ENCODE measurements around the gene KREMEN1.

- TF ChIP-seq CTCF (conservative IDR thresholded peaks at IDR 0.05; ENCODE audit: low read depth, low read length) (no peak), EZH2 (IDR thresholded peaks at IDR 0.05; ENCODE audit: low read length, unreplicated experiment) (no peak)
Observed at GRCh38 chr22:29125844-29126243, 53.0 kb downstream of the KREMEN1 start.

Measured in PC-3 (cell line).